A673 (cell line): Measurements from ENCODE around the gene NEK7.

Source experiments
- EZH2 ChIP-seq: fragments of 200-600 bp; sonication (generic); IDR thresholded peaks from 2 replicates; pipeline ENCODE4 v1.6.1; 2017; ENCODE audit warnings: borderline replicate concordance, low read depth, mild to moderate bottlenecking, mixed read lengths, antibody characterized with exemption, low read length; ENCODE audit not compliant: poor library complexity, severe bottlenecking
- TF ChIP-seq, protein P1 (sequence below): fragments of 300-800, 200-600 bp; sonication (generic); conservative IDR thresholded peaks from 2 replicates; pipeline ENCODE4 v1.5.1; 2017; ENCODE audit warnings: low read depth, mild to moderate bottlenecking, antibody characterized with exemption, low read length, moderate library complexity, mixed read lengths

DNA sequence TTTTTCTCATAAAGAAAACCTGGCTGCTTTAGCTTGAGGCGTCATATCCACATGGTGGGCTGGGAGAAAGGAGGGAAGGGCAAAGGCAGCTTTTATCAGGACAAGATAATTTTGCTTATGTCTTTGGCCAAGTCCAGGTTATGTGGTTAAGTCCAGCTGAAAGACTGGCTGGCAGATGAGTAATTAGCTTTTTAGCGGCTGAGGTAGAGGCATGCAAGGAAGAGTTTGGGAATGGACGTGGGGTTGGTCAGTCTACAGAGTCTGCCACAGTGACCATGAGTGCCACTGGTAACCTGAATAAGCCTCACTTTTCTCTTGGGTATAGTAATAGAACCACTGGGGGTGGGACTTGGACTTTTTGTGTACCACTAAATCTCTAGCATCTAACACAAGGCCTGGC, 39.8 kb downstream of the NEK7 start:
- TF ChIP-seq, protein P1, sequence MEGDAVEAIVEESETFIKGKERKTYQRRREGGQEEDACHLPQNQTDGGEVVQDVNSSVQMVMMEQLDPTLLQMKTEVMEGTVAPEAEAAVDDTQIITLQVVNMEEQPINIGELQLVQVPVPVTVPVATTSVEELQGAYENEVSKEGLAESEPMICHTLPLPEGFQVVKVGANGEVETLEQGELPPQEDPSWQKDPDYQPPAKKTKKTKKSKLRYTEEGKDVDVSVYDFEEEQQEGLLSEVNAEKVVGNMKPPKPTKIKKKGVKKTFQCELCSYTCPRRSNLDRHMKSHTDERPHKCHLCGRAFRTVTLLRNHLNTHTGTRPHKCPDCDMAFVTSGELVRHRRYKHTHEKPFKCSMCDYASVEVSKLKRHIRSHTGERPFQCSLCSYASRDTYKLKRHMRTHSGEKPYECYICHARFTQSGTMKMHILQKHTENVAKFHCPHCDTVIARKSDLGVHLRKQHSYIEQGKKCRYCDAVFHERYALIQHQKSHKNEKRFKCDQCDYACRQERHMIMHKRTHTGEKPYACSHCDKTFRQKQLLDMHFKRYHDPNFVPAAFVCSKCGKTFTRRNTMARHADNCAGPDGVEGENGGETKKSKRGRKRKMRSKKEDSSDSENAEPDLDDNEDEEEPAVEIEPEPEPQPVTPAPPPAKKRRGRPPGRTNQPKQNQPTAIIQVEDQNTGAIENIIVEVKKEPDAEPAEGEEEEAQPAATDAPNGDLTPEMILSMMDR = no peak
- no peak for TF ChIP-seq EZH2
